Measurements from ENCODE around the gene RAB40C. TPM values are rescaled to one million over a fixed set of nuclear protein-coding genes. Genes with fewer than 3 reads are reported as not detected.

The RAB40C gene
- total RNA-seq, 1 experiment from 2014 or later = 22.5 TPM

- TF ChIP-seq STAT6 (CRISPR knock-in tag; conservative IDR thresholded peaks at IDR 0.05; ENCODE audit: low read depth) (no peak), JUN (CRISPR knock-in tag; IDR thresholded peaks at IDR 0.05) (peak; percentile 79; the same call in 1 of the 2 replicates), ATF1 (CRISPR knock-in tag; IDR thresholded peaks at IDR 0.05) (peak; percentile 92), GABPB1 (CRISPR knock-in tag; IDR thresholded peaks at IDR 0.05) (peak; percentile 83), MLX (CRISPR knock-in tag; IDR thresholded peaks at IDR 0.05) (peak; percentile 90; the same call in 1 of the 2 replicates), ZNF423 (CRISPR knock-in tag; IDR thresholded peaks at IDR 0.05) (no peak), FOXK1 (CRISPR knock-in tag; IDR thresholded peaks at IDR 0.05) (peak; percentile 77), E2F5 (CRISPR knock-in tag; IDR thresholded peaks at IDR 0.05) (peak; percentile 91; the same call in 1 of the 2 replicates), RELA (CRISPR knock-in tag; IDR thresholded peaks at IDR 0.05; ENCODE audit: borderline replicate concordance) (no peak), FOXJ3 (CRISPR knock-in tag; IDR thresholded peaks at IDR 0.05; ENCODE audit: borderline replicate concordance) (no peak), E2F1 (CRISPR knock-in tag; IDR thresholded peaks at IDR 0.05) (no peak), CREM (CRISPR knock-in tag; IDR thresholded peaks at IDR 0.05) (peak; percentile 78; the same call in 1 of the 2 replicates), ARID4B (CRISPR knock-in tag; IDR thresholded peaks at IDR 0.05; ENCODE audit: borderline replicate concordance) (peak; percentile 92), CREB1 (CRISPR knock-in tag; IDR thresholded peaks at IDR 0.05) (0 out of 2 replicates have a peak, but pooled peaks have one; percentile 45), SMAD4 (CRISPR knock-in tag; IDR thresholded peaks at IDR 0.05) (no peak), ZNF263 (CRISPR knock-in tag; IDR thresholded peaks at IDR 0.05; ENCODE audit: low read depth) (no peak), EMX1 (CRISPR knock-in tag; IDR thresholded peaks at IDR 0.05) (peak; percentile 60; the same call in 1 of the 2 replicates), SP1 (CRISPR knock-in tag; conservative IDR thresholded peaks at IDR 0.05) (peak; percentile 72), NFE2L1 (CRISPR knock-in tag; IDR thresholded peaks at IDR 0.05) (peak; percentile 72), USF2 (CRISPR knock-in tag; IDR thresholded peaks at IDR 0.05) (peak; percentile 99), IRF1 (CRISPR knock-in tag; IDR thresholded peaks at IDR 0.05) (no peak; the same call in 1 of the 2 replicates), ETV6 (CRISPR knock-in tag; IDR thresholded peaks at IDR 0.05) (peak; percentile 65), PRRX2 (CRISPR knock-in tag; IDR thresholded peaks at IDR 0.05) (no peak), TEAD1 (CRISPR knock-in tag; IDR thresholded peaks at IDR 0.05) (peak; percentile 82; the same call in 1 of the 2 replicates), MAX (CRISPR knock-in tag; IDR thresholded peaks at IDR 0.05) (peak; percentile 97)
Measured at GRCh38 chr16:648781-649589, 59.1 kb downstream of the RAB40C start, which contains the start of gene WDR90 (continued).

All from WTC11 (cell line).